ENCODE data around the gene B3GALT6. TPM values are rescaled to one million over a fixed set of nuclear protein-coding genes. Genes with fewer than 3 reads are reported as not detected.

The B3GALT6 gene
- total RNA-seq, 2 experiments from 2014 or later = 13.3 to 14.4 TPM

DNA sequence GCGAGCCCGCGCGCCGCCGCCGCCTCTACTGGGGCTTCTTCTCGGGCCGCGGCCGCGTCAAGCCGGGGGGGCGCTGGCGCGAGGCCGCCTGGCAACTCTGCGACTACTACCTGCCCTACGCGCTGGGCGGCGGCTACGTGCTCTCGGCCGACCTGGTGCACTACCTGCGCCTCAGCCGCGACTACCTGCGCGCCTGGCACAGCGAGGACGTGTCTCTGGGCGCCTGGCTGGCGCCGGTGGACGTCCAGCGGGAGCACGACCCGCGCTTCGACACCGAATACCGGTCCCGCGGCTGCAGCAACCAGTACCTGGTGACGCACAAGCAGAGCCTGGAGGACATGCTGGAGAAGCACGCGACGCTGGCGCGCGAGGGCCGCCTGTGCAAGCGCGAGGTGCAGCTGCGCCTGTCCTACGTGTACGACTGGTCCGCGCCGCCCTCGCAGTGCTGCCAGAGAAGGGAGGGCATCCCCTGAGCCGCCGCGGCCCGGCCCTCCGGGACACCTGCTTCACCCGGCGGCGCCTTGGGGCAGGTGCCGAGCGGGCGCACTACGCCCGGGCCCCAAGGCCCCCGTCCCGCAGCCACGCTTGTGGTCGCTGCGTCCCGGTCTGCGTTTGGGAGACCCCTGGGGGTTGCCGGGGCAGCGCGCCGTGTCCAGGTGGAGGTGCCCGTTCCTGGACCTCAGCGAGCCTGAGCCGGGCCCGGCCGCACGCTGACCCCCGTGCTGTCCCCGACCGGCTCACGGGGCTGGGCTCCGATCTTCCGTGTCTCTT, 944 bp downstream of the B3GALT6 start:
- peaks cover 3% of the 10 kb centered on the region for H3K9me3 Mint-ChIP-seq
- POLR2A ChIA-PET = interaction anchor here (2.8 to 3.2 kb wide), 2 partner anchors 14 to 41 kb away, joined by 16 to 19 read pairs; partner anchors contain the start of gene UBE2J2
- DNase-seq = no peak
- no peaks in the 10 kb centered on the region for H3K27me3 Mint-ChIP-seq
- H3K27ac Mint-ChIP-seq = peak overlapping the region; percentile 71
- peaks cover 43% of the 10 kb centered on the region for H3K36me3 Mint-ChIP-seq (ENCODE audit: low read depth)
- H3K4me3 Mint-ChIP-seq = peak overlapping the region; percentile 71
- peaks cover 37% of the 10 kb centered on the region for H3K4me1 Mint-ChIP-seq
- CTCF ChIA-PET = interaction anchor here (3.7 kb wide), 1 partner anchor 111 kb away, joined by 47 read pairs; no protein-coding TSS in a partner anchor

DNA sequence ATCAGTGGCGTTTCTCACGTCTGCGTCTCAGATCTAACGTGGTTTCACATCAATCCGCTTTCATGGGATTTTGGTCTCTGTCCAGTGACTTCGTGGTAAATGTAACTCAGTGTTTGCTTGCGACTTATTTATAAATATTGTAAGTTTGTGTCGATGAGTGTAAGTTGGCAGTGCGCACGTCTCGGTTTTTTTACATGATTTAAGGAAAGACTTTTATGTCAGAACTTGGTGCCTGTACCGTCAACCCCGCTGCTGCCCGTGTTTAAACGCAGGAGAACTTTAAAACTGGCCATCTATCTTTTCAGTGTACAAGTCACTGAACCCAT, 1.5 kb downstream of the B3GALT6 start:
- ChIA-PET CTCF (no interaction called here), POLR2A (no interaction called here)
- Mint-ChIP-seq H3K9me3 (peaks cover 3% of the 10 kb centered on the region), H3K27me3 (no peaks in the 10 kb centered on the region), H3K36me3 (ENCODE audit: low read depth) (peaks cover 40% of the 10 kb centered on the region), H3K4me3 (peak overlapping the region; percentile 71), H3K4me1 (peaks cover 37% of the 10 kb centered on the region), H3K27ac (peak overlapping the region; percentile 71)
- DNase-seq = no peak

DNA sequence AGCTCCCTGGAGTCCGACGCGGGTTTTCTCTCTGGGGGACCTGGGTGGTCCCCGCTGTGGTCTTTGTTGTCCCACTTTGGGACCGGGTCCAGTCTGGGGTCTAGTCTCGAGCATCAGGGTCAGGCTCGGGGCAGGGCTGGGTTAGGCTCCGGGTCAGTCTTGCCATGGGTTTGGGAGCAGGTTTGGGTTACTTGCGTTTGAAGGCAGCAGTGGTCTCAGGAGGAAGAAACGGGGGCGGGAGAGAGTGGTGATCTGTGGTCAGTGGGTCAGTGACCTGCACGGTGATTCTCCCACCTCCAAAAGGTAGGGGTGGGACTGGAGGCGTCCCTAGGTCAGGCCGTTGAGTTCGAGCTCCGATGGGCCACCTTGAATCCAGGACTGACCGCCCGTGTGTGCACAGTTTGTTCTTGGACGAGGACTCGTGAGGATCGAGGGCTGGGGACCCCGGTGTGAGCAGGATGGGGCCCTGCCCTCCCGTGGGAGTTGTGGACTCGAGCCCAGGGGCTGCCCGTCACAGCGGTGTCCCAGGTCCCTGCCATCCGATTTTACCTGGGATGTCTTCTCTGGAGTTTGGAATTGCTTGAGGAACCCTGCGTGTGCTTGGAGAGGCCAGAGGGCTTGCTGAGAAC, 2.3 kb downstream of the B3GALT6 start:
- H3K27me3 Mint-ChIP-seq = no peaks in the 10 kb centered on the region
- ChIA-PET CTCF (no interaction called here), POLR2A (no interaction called here)
- H3K36me3 Mint-ChIP-seq (ENCODE audit: low read depth) = peaks cover 34% of the 10 kb centered on the region
- peaks cover 3% of the 10 kb centered on the region for H3K9me3 Mint-ChIP-seq
- peaks cover 34% of the 10 kb centered on the region for H3K4me1 Mint-ChIP-seq
- no peak overlapping the region for H3K27ac Mint-ChIP-seq
- peak overlapping the region; percentile 71 for H3K4me3 Mint-ChIP-seq
- no peak for DNase-seq

DNA sequence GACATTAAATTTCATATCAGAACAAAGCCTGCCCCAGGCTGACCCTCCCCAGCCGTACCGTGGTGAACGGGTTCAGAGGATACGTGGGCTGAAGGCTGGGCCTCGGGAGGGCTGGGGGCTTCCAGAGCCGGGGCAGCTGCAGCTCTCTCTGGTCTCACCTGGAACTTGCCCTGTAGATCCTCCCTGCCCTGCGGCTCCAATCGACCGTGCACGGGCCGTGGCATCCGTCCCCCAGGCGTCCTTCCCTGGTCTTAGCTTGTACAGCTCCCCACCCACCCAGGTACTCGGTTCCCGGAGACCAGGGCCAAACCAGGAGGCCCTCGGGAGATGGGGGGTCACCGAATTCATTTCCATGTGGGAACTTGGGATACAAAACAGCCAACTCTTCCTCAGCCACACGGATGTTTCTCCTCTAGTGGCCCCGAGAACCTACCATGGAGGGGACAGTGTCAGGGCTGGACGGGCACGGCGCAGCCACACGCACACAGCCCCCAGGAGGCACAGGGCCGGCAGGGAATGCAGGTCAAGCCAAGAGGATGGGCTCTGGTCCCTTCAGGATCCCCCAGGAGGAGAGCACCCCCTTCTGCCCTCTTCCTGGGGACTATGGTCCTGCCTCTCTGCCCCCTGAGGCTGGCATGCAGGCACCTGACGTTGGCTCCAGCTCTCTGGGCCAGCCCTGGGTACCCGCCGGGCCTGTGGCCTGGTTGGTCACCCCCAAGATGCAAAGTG, 3.1 kb downstream of the B3GALT6 start:
- no peak overlapping the region for H3K4me3 Mint-ChIP-seq
- DNase-seq = no peak
- peaks cover 3% of the 10 kb centered on the region for H3K9me3 Mint-ChIP-seq
- peaks cover 25% of the 10 kb centered on the region for H3K36me3 Mint-ChIP-seq (ENCODE audit: low read depth)
- H3K27me3 Mint-ChIP-seq = no peaks in the 10 kb centered on the region
- CTCF ChIA-PET = no interaction called here
- no peak overlapping the region for H3K27ac Mint-ChIP-seq
- POLR2A ChIA-PET = no interaction called here
- H3K4me1 Mint-ChIP-seq = peaks cover 25% of the 10 kb centered on the region

DNA sequence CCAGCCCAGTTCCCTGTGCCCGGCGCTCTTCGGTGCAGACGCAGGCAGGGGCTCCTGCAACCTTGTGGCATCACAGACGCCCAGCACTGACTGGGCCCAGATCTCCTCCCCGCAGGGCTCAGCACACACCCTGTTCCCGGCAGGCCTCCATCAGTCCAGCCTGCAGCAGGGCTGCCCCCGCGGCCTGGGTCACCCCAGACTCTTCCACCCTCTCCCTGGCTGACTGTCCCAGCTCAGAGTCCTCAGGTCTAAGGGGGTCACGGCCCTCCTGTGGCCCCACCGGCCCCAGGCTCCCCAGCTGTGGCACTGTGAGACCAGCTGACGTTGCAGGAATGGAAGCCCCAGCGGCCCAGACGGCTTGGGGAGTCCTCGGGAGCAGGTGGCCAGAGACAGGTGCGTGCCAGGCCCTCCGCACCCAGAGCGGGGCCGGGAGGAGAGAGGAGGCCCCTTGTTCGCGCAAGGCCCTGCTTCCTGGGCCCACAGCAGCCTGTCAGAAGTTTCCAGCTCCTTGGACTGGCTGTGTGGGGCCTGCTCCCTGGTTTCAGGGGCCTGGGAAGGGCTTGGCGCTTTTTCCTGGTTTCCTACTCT, 4.2 kb downstream of the B3GALT6 start:
- DNase-seq = no peak
- Mint-ChIP-seq H3K4me1 (peaks cover 16% of the 10 kb centered on the region), H3K4me3 (no peak overlapping the region), H3K36me3 (ENCODE audit: low read depth) (peaks cover 16% of the 10 kb centered on the region), H3K27ac (no peak overlapping the region), H3K9me3 (peaks cover 3% of the 10 kb centered on the region), H3K27me3 (no peaks in the 10 kb centered on the region)
- POLR2A ChIA-PET = interaction anchor here (2.6 kb wide), 1 partner anchor 14 kb away, joined by 7 read pairs; no protein-coding TSS in a partner anchor
- CTCF ChIA-PET = no interaction called here

DNA sequence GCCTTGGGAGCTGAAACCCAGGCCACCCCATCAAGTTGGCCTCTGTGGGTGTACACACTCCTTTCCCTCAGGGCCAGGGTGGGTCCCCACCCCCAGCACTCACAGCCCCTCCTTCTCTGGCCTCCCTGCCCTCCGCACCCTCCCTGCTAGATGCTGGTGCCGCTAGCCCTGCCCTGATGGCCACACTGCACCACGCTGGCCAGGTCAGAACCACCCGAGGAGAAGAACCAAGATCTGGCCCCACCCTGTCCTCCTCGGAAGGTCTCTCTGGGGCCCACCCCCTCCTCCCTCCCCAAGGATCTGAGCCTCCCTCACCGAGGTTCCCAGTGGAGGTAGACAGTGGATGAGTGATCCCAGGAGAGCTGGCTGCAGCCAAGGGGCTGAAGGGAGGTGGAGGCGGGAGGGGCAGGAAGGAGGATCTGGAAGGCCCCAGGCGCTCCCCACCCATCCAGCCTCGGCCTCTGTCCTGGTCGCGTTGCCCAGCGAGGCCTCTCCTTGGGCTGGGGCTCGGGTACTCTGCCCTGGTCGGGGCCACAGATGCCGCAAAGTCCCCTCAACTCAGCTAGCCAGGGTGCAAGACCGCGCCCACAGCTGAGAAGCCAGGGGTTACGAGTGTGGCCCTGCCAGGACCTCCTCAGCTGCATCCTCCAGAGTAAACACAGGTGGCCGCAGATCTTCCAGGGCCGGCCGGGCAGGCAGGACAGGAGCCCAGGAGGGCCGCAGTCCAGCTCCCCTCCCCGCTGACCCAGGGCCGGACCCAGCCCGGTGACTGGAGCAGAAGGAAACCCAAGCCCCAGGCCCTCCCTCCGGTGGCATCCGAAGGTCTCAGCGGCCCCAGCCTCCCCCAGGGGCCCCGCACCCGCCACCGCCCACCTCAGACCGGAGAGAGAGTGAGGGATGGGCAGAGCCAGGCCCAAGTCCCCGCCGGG, 5.2 kb downstream of the B3GALT6 start:
- ChIA-PET POLR2A (interaction anchor here (2.6 kb wide), 1 partner anchor 13 kb away, joined by 7 read pairs; no protein-coding TSS in a partner anchor), CTCF (no interaction called here)
- H3K9me3 Mint-ChIP-seq = peaks cover 3% of the 10 kb centered on the region
- no peak overlapping the region for H3K27ac Mint-ChIP-seq
- DNase-seq = no peak
- H3K4me1 Mint-ChIP-seq = peaks cover 16% of the 10 kb centered on the region
- H3K27me3 Mint-ChIP-seq = no peaks in the 10 kb centered on the region
- H3K4me3 Mint-ChIP-seq = no peak overlapping the region
- peaks cover 14% of the 10 kb centered on the region for H3K36me3 Mint-ChIP-seq (ENCODE audit: low read depth)

DNA sequence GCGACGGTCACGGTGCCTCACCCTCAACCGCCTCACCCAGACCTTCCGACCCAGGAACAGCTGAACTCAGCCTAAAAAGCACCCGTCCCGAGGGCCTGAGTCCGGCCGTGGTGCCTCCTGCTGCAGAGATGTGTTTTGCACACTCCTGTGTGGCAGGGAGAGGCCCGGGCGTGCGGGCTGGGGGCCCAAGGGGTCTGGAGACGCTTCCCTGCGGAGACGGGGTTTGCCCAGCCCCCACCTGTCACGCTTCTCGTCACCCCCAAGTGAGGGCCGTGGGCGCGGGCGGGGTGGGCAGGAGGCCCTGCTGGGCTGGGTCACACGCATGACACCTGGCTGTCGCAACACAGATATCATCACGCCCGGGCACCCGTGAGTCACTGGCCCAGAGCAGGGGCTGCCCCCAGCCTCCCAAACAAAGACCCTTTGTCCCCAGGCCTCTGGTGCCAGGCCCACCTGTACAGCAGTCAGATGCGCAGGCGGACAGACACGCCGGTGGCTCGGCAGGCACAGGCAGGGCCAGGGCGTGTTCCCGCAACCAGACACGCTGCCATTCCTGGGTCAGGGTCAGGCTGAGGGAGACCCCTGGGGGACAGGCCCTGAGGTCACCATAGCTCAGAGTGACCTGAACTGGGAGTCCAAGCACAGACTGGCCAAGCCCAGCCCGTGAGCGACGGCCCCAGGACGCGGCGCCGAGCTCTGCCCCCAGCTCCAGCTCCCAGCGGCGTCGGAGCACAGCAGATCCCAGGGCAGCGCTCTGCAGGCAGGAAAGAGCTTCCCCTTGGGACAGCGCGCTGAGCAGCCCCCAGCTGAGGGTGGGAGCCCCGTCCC, 6.1 kb downstream of the B3GALT6 start:
- ChIA-PET CTCF (no interaction called here), POLR2A (interaction anchor here (0.9 to 2.6 kb wide), 3 partner anchors 13 to 137 kb away, joined by 3 to 7 read pairs (median 3); partner anchors contain the start of gene AURKAIP1)
- Mint-ChIP-seq H3K36me3 (ENCODE audit: low read depth) (peaks cover 14% of the 10 kb centered on the region), H3K4me1 (peaks cover 14% of the 10 kb centered on the region), H3K4me3 (no peak overlapping the region), H3K27me3 (no peaks in the 10 kb centered on the region), H3K27ac (no peak overlapping the region), H3K9me3 (peaks cover 3% of the 10 kb centered on the region)
- DNase-seq = no peak

DNA sequence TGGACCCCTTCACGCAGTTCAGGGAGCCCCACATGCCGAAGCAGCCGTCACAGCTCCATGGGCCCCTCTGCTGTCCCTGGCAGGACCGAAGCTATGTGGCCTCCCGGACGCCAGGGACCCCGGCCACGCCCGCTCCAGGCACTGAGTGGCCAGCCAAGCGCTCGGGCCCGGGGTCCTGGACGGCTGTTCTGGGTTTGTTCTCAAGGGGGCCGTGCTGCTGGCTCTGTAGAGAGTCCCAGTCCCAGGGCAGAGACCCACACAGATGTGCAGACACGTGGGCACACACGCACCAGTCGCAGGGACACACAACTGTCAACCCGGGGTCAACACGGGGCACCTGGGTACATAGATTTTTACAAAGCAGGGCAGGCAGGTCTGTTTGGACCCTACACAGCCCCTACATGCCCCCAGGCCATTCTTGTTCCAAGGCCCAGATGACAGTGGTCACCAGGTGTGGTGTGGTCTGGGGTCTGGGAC, 6.7 kb downstream of the B3GALT6 start:
- Mint-ChIP-seq H3K27ac (no peak overlapping the region), H3K9me3 (no peaks in the 10 kb centered on the region), H3K27me3 (no peaks in the 10 kb centered on the region), H3K4me1 (peaks cover 10% of the 10 kb centered on the region), H3K4me3 (no peak overlapping the region), H3K36me3 (ENCODE audit: low read depth) (peaks cover 10% of the 10 kb centered on the region)
- no peak for DNase-seq
- CTCF ChIA-PET = no interaction called here
- POLR2A ChIA-PET = interaction anchor here (0.9 to 2.6 kb wide), 3 partner anchors 12 to 136 kb away, joined by 3 to 7 read pairs (median 3); partner anchors contain the start of gene AURKAIP1

DNA sequence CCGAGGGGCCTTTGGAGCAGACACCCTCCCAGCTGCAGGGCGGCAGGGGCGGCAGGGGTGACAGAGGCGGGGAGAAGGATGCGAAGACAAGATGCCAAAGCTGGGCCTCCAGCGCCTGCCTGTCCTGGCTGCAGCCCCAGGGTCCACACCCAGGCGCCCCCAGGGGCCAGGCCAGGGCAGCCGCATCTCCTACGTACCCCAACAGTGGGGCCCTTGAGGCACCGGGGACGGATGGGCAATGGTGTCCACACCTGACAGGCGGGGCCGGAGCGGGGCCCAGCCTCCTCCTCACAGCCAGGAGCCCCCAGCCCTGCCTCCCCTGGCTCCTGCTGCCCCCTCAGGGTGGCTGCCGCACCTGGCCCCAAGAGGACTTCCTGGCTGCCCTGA, 7.2 kb downstream of the B3GALT6 start:
- H3K4me1 Mint-ChIP-seq = peaks cover 5% of the 10 kb centered on the region
- H3K9me3 Mint-ChIP-seq = no peaks in the 10 kb centered on the region
- ChIA-PET POLR2A (interaction anchor here (1.8 kb wide), 1 partner anchor 136 kb away, joined by 3 read pairs; the partner anchor contains the start of gene AURKAIP1), CTCF (no interaction called here)
- DNase-seq = no peak
- H3K4me3 Mint-ChIP-seq = no peak overlapping the region
- H3K36me3 Mint-ChIP-seq (ENCODE audit: low read depth) = peaks cover 5% of the 10 kb centered on the region
- no peaks in the 10 kb centered on the region for H3K27me3 Mint-ChIP-seq
- H3K27ac Mint-ChIP-seq = no peak overlapping the region

DNA sequence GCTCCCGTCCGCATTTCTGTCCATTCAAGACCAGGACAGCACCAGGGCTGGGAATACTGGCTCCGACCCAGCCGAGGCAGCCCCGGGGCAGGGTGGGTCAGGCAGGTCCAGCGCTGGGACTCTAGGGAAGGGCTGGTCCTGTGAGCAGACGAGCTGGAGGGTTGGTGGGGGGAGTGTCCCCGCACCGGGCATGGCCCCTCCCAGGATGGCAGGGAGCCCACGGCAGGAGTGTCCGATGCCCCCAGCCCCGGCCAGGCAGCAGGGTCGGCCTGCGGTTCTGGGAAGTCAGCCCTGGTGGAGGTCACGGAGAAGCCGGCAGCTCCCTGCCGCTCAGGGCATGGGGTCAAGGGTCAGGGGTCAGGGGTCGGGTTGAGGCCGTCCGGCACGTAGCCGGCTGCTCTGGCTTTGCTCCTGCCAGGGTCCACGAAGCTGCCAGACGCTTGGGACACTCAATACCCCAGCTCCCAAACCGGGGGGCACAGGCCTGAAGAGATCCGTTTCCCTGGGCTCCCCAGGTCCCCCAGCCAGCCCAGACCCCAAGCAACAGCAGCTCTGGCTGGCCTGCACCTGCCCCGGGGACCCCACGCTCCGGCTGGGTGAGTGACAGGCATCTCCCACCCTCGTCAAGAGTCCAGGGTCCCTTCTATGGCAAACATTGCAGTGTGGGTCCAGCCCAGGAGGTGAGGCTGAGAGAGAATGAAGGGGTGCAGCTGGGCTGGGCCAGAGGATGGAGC, 7.7 kb downstream of the B3GALT6 start:
- H3K4me3 Mint-ChIP-seq = no peak overlapping the region
- no peak for DNase-seq
- H3K9me3 Mint-ChIP-seq = no peaks in the 10 kb centered on the region
- ChIA-PET CTCF (no interaction called here), POLR2A (interaction anchor here (1.4 to 1.8 kb wide), 2 partner anchors 8 to 135 kb away, joined by 3 read pairs; partner anchors contain the start of genes AURKAIP1, B3GALT6 and SDF4)
- H3K36me3 Mint-ChIP-seq (ENCODE audit: low read depth) = no peaks in the 10 kb centered on the region
- no peaks in the 10 kb centered on the region for H3K27me3 Mint-ChIP-seq
- no peaks in the 10 kb centered on the region for H3K4me1 Mint-ChIP-seq
- no peak overlapping the region for H3K27ac Mint-ChIP-seq

DNA sequence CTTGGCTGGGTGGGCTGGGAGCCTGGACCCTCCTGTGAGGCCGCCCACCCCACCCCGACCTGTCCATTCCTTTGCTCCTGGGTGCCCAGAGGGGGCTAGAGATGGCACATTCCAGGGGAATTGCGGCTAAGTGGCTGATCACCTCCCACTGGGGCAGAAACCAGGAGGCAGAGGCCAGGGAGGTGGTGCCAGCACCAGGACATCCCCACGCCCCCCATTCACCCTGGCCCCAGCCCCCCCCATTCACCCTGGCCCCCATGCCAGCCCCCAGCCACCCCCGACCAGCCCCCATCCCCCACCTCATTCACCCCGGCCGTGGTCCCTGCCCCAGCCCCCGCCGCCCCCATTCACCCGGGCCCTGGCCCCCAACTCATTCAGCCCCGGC, 8.3 kb downstream of the B3GALT6 start:
- Mint-ChIP-seq H3K9me3 (no peaks in the 10 kb centered on the region), H3K4me3 (no peak overlapping the region), H3K36me3 (ENCODE audit: low read depth) (no peaks in the 10 kb centered on the region), H3K4me1 (no peaks in the 10 kb centered on the region), H3K27ac (no peak overlapping the region), H3K27me3 (no peaks in the 10 kb centered on the region)
- ChIA-PET POLR2A (interaction anchor here (1.4 kb wide), 1 partner anchor 9 kb away, joined by 3 read pairs; the partner anchor contains the start of genes B3GALT6 and SDF4), CTCF (no interaction called here)
- DNase-seq = no peak

Data from activated CD4-positive, alpha-beta memory T cell treated with anti-CD3 and anti-CD28 coated beads, Interleukin-2, amount 10 ng/mL, durations not matched to agents 7 days and 5 days (primary cell).